GM23338 (cell line): ENCODE results near the gene HSD11B2.

Source experiments
- CREB1 ChIP-seq: fragments of 250-450 bp; sonication (Bioruptor Pico); IDR thresholded peaks from 2 replicates; pipeline ENCODE4 v1.5.0; 2020; ENCODE audit warnings: low read depth, mild to moderate bottlenecking, moderate library complexity
- ETS1 ChIP-seq: IDR thresholded peaks from 2 replicates; pipeline ENCODE4 v1.6.1; 2016; ENCODE audit warnings: antibody characterized with exemption
- EZH2 ChIP-seq: fragments of 200-600 bp; sonication (generic); IDR thresholded peaks from one replicate; pipeline ENCODE4 v1.8.0; 2017; ENCODE audit warnings: antibody characterized with exemption, mild to moderate bottlenecking, low read depth; ENCODE audit not compliant: unreplicated experiment
- EZH2phosphoT487 ChIP-seq: fragments of 200-600 bp; sonication (generic); IDR thresholded peaks from one replicate; pipeline ENCODE4 v1.8.1; 2018; ENCODE audit warnings: antibody characterized with exemption; ENCODE audit not compliant: unreplicated experiment
- POLR2AphosphoS5 ChIP-seq: IDR thresholded peaks from 2 replicates; pipeline ENCODE4 v1.6.1; 2016; ENCODE audit warnings: antibody characterized with exemption, low read depth
- REST ChIP-seq: IDR thresholded peaks from one replicate; pipeline ENCODE4 v1.6.1; 2018; ENCODE audit warnings: antibody characterized with exemption; ENCODE audit not compliant: unreplicated experiment
- STAT1 ChIP-seq: IDR thresholded peaks from one replicate; pipeline ENCODE4 v1.6.1; 2016; ENCODE audit warnings: antibody characterized with exemption; ENCODE audit not compliant: unreplicated experiment
- ZNF331 ChIP-seq: fragments of 250-450 bp; sonication (Bioruptor Pico); IDR thresholded peaks from 2 replicates; pipeline ENCODE4 v1.5.0; 2020; ENCODE audit warnings: low read depth, mild to moderate bottlenecking, moderate library complexity
- TF ChIP-seq, protein P1 (sequence below), 2 experiments: fragments of 200-600 bp in 1 of 2; sonication (generic) in 1 of 2; conservative IDR thresholded peaks; 2 replicates each; pipeline versions ENCODE4 v1.5.1 to v1.6.1; 2016 to 2017; ENCODE audit warnings: antibody characterized with exemption in 2 of 2, low read depth in 2 of 2, mild to moderate bottlenecking in 2 of 2, moderate library complexity in 1 of 2

DNA sequence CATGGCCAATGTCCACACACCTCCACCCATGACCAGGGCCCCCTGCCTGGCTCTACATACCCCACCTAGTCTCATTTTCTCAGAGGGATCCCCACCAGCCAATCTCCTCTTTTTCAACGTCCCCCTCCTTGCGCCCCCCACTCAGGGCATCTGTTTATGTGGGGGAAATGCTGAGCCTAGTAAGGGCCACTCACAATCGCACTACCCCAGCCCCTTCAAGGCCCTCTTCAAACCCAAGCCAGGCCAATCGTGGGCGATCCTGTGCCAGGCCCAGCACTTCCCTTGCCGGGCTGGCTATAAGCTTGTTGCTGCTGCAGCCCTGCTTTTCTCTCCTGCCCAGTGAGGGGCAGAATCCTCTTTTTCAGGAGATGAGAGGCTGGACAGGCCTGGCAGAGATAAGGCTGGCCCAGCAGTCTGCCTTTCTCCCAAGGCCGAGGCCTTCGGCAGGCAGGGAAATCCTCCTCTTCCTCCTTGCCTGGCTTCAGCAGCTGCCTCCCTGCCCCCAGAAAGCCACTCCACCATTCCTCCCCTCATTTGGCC is 16.1 kb downstream of the HSD11B2 start:
- no peak for TF ChIP-seq EZH2phosphoT487
- TF ChIP-seq, protein P1, sequence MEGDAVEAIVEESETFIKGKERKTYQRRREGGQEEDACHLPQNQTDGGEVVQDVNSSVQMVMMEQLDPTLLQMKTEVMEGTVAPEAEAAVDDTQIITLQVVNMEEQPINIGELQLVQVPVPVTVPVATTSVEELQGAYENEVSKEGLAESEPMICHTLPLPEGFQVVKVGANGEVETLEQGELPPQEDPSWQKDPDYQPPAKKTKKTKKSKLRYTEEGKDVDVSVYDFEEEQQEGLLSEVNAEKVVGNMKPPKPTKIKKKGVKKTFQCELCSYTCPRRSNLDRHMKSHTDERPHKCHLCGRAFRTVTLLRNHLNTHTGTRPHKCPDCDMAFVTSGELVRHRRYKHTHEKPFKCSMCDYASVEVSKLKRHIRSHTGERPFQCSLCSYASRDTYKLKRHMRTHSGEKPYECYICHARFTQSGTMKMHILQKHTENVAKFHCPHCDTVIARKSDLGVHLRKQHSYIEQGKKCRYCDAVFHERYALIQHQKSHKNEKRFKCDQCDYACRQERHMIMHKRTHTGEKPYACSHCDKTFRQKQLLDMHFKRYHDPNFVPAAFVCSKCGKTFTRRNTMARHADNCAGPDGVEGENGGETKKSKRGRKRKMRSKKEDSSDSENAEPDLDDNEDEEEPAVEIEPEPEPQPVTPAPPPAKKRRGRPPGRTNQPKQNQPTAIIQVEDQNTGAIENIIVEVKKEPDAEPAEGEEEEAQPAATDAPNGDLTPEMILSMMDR (conservative IDR thresholded peaks at IDR 0.05; ENCODE audit: low read depth in 2 of 2): no peak
- TF ChIP-seq REST: no peak
- TF ChIP-seq POLR2AphosphoS5: no peak
- no peak for TF ChIP-seq STAT1
- TF ChIP-seq EZH2: no peak
- TF ChIP-seq CREB1 (CRISPR knock-in tag): no peak
- TF ChIP-seq ZNF331 (CRISPR knock-in tag): no peak
- TF ChIP-seq ETS1: no peak
